Cardiac fibroblast (primary cell): ENCODE data around the gene SHC3.
A peak's percentile ranks its signal among the peaks of the same experiment; 100 is the strongest.

ENCODE experiments used
- DNase-seq, 2 donors: peaks; one replicate each; pipeline versions ENCODE4 v3.0.0 to v3.0.0-alpha.2; 2010; ENCODE audit warnings: low read depth in 2 of 2
- H3K4me3 ChIP-seq, 2 donors: replicated peaks in 1 of 2; 1 replicate in 1 of 2; 2 replicates in 1 of 2; pipeline ENCODE4 v1.5.1; 2011; ENCODE audit warnings: low read depth in 2 of 2, low read length in 2 of 2, mild to moderate bottlenecking in 2 of 2, moderate library complexity in 1 of 2
- CTCF ChIP-seq: IDR thresholded peaks from one replicate; pipeline ENCODE4 v1.5.1; 2011; ENCODE audit warnings: low read depth, mild to moderate bottlenecking, low read length, inconsistent platforms

Gene SHC3

GRCh38 chr9:89000973-89001916 lies 177.4 kb downstream of the SHC3 start:
- peak; percentile 91 to 92 for DNase-seq
- no peak overlapping the region for H3K4me3 ChIP-seq
- peak; percentile 74 for TF ChIP-seq CTCF

GRCh38 chr9:89000371-89000781 lies 178.2 kb downstream of the SHC3 start:
- DNase-seq = peak in 1 of 2 donors; percentile 16
- no peak for TF ChIP-seq CTCF
- no peak overlapping the region for H3K4me3 ChIP-seq

- no peak overlapping the region for H3K4me3 ChIP-seq
- no peak for TF ChIP-seq CTCF
- peak; percentile 39 to 93 for DNase-seq
Observed at GRCh38 chr9:88998911-88999310, 179.7 kb downstream of the SHC3 start.

GRCh38 chr9:88998503-88998902 lies 180.1 kb downstream of the SHC3 start:
- no peak overlapping the region for H3K4me3 ChIP-seq
- no peak for TF ChIP-seq CTCF
- DNase-seq = peak; percentile 43 to 56

- no peak for TF ChIP-seq CTCF
- no peak overlapping the region for H3K4me3 ChIP-seq
- no peak for DNase-seq
Observed at GRCh38 chr9:88997646-88998045, 181.0 kb downstream of the SHC3 start.

- DNase-seq = no peak
- no peak for TF ChIP-seq CTCF
- H3K4me3 ChIP-seq = no peak overlapping the region
Observed at GRCh38 chr9:88996921-88997235, 181.7 kb downstream of the SHC3 start.
